BE2C (cell line): Measurements from ENCODE around the gene MTR.

Experiments
- DNase-seq: peaks from one replicate; pipeline ENCODE4 v3.0.0-alpha.2; 2020
- H3K27me3 ChIP-seq: fragments of 250-450 bp; sonication (Bioruptor Pico); 2 replicates; pipeline ENCODE4 v1.5.1; 2020; ENCODE audit warnings: mild to moderate bottlenecking
- H3K36me3 ChIP-seq: fragments of 250-450 bp; sonication (Bioruptor Pico); 2 replicates; pipeline ENCODE4 v1.5.1; 2020; ENCODE audit warnings: mild to moderate bottlenecking
- H3K4me1 ChIP-seq: fragments of 250-450 bp; sonication (Bioruptor Pico); 2 replicates; pipeline ENCODE4 v1.5.1; 2020
- H3K4me3 ChIP-seq: 2 replicates; pipeline ENCODE4 v1.5.1; 2011; ENCODE audit warnings: low read depth, low read length
- H3K9me3 ChIP-seq: fragments of 250-450 bp; sonication (Bioruptor Pico); 2 replicates; pipeline ENCODE4 v1.5.1; 2020
- TF ChIP-seq, protein P1 (sequence below): IDR thresholded peaks from 2 replicates; pipeline ENCODE4 v1.5.1; 2012; ENCODE audit warnings: mild to moderate bottlenecking, low read depth, low read length

The MTR gene

GRCh38 chr1:236837115-236837514, 42.0 kb downstream of the MTR start:
- Histone ChIP-seq H3K36me3 (peaks cover 67% of the 10 kb centered on the region), H3K9me3 (no peaks in the 10 kb centered on the region), H3K27me3 (no peaks in the 10 kb centered on the region), H3K4me1 (peaks cover 6% of the 10 kb centered on the region; the same call in 1 of the 2 replicates), H3K4me3 (no peak overlapping the region)
- TF ChIP-seq, protein P1, sequence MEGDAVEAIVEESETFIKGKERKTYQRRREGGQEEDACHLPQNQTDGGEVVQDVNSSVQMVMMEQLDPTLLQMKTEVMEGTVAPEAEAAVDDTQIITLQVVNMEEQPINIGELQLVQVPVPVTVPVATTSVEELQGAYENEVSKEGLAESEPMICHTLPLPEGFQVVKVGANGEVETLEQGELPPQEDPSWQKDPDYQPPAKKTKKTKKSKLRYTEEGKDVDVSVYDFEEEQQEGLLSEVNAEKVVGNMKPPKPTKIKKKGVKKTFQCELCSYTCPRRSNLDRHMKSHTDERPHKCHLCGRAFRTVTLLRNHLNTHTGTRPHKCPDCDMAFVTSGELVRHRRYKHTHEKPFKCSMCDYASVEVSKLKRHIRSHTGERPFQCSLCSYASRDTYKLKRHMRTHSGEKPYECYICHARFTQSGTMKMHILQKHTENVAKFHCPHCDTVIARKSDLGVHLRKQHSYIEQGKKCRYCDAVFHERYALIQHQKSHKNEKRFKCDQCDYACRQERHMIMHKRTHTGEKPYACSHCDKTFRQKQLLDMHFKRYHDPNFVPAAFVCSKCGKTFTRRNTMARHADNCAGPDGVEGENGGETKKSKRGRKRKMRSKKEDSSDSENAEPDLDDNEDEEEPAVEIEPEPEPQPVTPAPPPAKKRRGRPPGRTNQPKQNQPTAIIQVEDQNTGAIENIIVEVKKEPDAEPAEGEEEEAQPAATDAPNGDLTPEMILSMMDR = no peak
- DNase-seq = no peak

- Histone ChIP-seq H3K27me3 (no peaks in the 10 kb centered on the region), H3K9me3 (no peaks in the 10 kb centered on the region), H3K4me3 (no peak overlapping the region), H3K36me3 (peaks cover 62% of the 10 kb centered on the region), H3K4me1 (peaks cover 6% of the 10 kb centered on the region; the same call in 1 of the 2 replicates)
- TF ChIP-seq, protein P1 = no peak
- no peak for DNase-seq
Measured at GRCh38 chr1:236837897-236838296, 42.8 kb downstream of the MTR start.

DNA sequence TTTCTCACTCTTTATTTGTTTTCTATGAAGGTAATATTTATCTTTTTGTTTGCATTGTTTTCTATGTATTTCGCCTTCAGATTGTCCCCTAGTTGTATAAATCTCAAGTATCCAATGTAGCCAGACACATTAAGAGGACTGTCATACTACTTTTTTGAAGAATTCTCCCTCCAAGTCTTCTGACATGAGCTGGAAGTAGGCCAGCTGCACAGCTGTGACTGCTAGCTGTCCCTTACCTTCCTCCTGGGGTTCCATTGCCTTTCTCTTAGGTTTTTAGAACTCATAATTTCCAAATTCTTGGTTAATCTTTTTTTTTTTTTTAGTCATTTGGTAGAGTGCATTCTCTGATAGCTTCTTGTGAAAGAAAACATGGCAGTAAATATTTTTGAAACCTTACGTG, 46.2 kb downstream of the MTR start:
- TF ChIP-seq, protein P1 = no peak
- Histone ChIP-seq H3K9me3 (no peaks in the 10 kb centered on the region), H3K4me3 (no peak overlapping the region), H3K4me1 (peaks cover 13% of the 10 kb centered on the region), H3K36me3 (peaks cover 48% of the 10 kb centered on the region), H3K27me3 (no peaks in the 10 kb centered on the region)
- DNase-seq = no peak

DNA sequence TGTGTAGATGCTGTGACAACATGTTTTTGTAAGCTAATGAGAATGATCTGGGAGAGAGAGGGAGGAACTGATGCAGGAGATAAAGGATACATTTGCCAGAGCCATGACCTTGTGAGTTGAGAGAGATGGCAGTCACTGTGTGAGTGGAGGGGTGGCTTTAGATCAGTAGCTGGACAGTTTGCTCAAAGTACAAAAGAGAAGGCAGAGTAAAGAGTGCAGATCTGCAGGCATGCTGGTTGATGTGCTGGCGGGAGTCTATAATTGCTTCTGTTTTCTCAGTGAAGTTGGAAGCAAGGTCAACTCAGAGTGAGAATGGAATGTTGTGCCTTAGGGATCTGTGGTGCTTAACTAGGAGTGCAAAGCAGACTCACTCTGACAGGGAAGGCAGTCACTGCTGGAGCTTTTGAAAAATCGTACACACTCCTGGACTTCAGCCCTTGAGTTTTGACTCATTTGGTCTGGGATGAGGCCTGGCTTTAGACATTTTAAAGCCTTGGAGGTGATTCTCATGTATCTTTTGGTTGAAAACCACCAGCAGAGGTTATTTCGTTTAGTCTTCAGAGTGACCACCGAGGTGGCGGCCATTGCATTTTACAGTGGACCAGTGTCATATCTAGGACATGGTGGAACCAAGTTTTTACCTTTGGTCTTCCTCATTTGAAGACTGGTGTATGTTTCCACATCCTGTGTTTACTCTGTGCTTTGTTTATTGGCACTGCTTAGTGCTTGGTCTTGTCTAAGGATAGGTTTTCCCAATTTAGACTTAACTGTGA, 49.6 kb downstream of the MTR start:
- no peaks in the 10 kb centered on the region for H3K9me3 ChIP-seq
- no peaks in the 10 kb centered on the region for H3K27me3 ChIP-seq
- TF ChIP-seq, protein P1 = no peak
- H3K4me1 ChIP-seq = peaks cover 15% of the 10 kb centered on the region
- no peak overlapping the region for H3K4me3 ChIP-seq
- peaks cover 25% of the 10 kb centered on the region for H3K36me3 ChIP-seq
- DNase-seq = peak; percentile 35

DNA sequence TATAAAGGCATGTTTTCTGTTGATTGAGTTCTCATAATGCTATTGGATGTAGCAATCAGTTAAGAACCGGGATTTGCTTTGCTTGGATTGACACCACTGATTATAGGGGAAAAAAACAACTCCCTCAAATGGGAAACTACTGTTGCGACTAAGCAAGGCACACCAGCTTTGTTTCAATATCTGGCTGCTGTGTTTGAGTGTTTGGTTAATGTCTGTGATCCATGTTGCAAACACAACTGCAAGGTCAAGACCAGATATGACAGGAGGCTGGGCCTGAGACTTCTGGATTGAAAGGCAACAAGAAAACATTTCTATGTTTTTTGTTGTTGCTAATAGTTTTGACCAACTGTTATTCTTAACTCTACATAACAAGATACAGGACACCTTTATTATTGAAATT, 50.7 kb downstream of the MTR start:
- Histone ChIP-seq H3K4me3 (no peak overlapping the region), H3K36me3 (peaks cover 18% of the 10 kb centered on the region; the same call in 1 of the 2 replicates), H3K9me3 (no peaks in the 10 kb centered on the region), H3K27me3 (no peaks in the 10 kb centered on the region), H3K4me1 (peaks cover 17% of the 10 kb centered on the region)
- TF ChIP-seq, protein P1 = no peak
- no peak for DNase-seq

DNA sequence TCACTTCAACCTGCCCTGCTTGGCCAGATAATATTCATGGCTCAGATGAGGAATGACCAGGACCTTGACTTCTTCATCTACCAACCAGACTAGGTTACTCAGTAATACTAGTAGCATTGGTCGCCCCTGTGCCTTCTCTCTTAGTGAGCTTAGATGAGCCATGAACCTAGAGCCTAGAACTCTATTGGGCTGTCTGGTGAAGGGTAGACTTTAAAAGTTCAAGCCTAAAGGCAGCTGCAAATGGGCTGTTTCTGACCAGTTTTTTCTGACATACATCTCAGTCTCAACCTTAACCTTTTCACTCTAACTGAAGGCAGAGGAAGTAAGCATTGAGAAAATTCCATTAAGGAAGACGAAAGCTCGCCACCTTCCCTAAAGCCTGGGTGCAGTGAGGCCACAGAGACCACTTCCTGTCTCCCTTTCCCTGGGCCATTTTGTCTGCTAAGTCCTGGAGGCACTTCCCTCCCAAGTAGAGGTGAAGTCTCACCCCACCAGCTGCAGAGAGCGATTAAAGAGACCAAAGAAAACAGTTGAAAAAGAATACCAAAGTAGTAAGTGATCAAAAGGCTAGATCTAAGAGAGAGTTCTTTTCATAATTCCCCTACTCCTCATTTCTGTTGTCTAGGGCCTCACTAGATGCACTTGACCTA, 53.3 kb downstream of the MTR start:
- TF ChIP-seq, protein P1 = no peak
- Histone ChIP-seq H3K36me3 (peaks cover 28% of the 10 kb centered on the region), H3K4me3 (no peak overlapping the region), H3K9me3 (no peaks in the 10 kb centered on the region), H3K4me1 (peaks cover 17% of the 10 kb centered on the region), H3K27me3 (no peaks in the 10 kb centered on the region)
- no peak for DNase-seq
